HG03060 (cell line): ENCODE data around the gene ANKRD44.

Source experiments
- ATAC-seq: cut with Tn5 transposase; IDR thresholded peaks from one replicate; pipeline ENCODE4 v1.9.1; 2021; ENCODE audit warnings: low read depth, moderate number of reproducible peaks; ENCODE audit not compliant: unreplicated experiment

The ANKRD44 gene

GRCh38 chr2:196980001-196980400 lies 330.6 kb downstream of the ANKRD44 start:
- no peak for ATAC-seq

DNA sequence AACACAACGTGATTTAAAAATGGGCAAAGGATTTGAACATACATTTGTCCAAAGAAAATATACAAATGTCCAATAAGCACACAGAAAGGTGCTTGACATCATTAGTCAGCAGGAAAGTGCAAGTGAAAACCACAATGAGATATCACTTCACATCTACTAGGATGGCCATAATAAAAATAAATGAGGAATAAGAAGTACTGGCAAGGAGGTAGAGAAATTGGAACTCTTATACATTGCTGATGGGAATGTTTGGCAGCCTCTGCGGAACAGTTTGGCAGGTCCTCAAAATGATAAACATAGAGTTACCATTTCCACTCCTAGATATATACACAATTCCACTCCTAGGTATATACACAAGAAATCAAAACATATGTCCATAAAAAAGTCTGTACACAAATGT lies 333.1 kb downstream of the ANKRD44 start:
- no peak for ATAC-seq

DNA sequence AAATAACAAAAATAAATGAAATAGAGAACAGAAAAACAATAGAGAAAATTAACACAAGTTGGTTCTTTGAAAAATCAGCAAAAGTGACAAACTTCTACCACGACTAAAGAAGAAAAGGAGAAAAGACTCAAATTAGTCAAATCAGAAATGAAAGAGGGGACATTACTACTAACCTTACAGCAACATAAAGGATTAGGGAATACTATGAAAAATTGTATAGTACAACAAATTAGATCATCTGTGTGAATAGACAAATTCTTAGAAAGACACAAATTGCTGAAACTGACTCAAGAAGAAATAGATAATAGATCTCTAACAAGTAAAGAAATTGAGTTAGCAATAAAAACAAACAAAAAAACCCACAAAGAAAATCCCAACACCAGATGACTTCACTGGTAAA lies 335.6 kb downstream of the ANKRD44 start:
- ATAC-seq = no peak

DNA sequence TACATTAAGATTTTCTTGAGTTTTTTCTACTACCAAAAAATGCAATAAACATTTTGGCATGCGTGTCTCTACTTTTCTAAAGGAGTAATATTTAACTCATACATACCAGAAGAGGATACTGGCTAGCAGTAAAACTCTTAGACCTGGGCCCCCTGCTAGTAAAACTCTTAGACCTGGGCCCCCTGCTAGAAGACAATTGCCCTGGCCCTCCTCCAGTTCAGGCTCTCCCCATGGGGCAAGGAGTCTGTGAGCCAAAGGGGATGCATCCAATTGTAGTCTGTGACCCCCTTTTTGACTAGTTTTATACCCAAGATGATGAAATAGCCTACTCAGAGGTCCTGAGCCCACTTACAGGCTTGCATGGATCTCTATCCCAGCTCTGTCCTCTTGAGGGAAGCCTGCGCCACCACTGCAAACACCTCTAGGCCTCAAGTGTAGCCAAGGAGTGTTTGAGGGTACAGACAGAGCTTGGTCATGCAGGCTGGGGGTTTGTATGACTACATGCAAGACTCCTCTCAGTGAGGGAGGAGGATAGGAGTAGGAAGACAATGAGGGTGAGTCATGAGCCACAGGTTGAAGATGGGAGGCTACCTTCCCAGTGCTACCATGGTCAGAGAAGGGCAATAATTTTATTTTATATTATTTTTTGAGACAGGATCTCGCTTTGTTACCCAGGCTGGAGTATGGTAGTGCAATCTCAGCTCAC lies 338.9 kb downstream of the ANKRD44 start:
- ATAC-seq = no peak

DNA sequence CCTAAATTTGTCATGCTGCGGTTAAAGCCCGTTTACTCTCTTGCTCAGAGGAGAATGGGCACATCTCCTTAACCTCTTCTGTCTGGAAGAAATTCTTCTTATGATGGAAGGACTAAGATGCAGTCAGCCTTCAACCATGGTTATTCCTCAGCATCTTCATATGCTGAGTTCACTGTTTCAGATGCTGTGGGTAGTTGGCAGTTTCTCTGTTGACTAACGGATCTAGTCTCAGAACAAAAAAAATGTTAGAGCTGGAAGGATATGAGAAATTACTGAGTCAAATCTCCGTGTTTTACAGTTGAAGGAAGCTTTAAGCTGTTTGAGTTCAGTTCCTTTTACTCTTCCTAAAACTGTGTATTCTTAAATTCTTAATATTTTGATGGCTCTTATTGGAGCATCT lies 340.5 kb downstream of the ANKRD44 start:
- ATAC-seq = no peak

- no peak for ATAC-seq
Measured at GRCh38 chr2:196968516-196968915, 342.1 kb downstream of the ANKRD44 start.

DNA sequence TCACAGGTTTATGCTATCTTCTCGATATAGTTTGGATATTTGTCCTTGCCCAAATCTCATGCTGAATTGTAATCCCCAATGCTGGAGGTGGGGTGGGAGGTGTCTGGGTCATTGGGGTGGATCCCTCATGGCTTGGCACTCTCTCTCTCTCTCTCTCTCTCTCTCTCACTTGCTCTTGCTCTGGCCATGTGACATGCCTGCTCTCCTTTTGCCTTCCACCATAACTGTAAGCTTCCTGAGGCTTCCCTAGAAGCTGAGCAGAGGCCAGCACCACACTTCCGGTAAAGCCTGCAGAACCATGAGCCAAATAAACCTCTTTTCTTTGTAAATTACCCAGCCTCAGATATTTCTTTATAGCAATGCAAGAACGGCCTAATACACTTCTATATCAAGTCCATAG lies 342.8 kb downstream of the ANKRD44 start:
- ATAC-seq = no peak

DNA sequence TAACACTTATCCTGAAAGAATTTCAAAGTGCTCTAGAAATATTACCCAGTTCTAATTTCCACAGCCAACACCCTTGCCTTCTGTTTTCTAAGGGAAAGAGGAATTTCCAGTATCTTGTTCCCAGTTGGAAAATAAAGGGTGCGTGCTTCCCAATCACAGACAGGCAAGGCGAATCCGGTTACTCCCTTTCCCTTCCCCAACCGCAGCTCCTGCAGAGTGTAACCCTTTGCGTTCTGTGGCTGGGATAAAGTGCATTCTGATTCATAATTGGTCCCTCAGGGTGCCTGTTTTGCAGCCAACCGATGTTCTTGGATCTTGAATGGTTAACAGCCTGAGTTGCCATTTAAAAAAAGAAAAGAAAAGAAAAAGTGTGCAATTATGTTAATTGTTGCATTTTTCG lies 343.5 kb downstream of the ANKRD44 start:
- ATAC-seq = no peak

GRCh38 chr2:196966061-196966460 lies 344.5 kb downstream of the ANKRD44 start:
- no peak for ATAC-seq

DNA sequence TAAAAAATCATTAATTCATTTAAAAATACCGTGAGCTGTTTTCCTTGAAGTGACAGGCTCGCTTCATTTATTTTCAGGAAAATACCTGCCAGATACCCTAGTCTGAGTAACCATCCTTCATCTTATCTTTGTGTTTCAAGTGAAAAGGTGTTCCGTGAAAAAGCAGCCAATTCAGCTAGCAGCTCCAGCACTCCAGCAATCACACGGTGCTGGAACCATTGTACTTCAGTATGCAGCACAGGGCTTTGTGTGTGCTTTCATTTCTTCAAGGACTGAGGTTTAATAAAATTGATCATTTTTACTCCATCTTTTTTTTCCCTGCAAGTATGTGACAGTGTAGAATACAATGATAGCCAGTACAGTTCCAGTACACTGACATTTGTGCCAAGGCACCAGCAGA lies 344.9 kb downstream of the ANKRD44 start:
- ATAC-seq = no peak

DNA sequence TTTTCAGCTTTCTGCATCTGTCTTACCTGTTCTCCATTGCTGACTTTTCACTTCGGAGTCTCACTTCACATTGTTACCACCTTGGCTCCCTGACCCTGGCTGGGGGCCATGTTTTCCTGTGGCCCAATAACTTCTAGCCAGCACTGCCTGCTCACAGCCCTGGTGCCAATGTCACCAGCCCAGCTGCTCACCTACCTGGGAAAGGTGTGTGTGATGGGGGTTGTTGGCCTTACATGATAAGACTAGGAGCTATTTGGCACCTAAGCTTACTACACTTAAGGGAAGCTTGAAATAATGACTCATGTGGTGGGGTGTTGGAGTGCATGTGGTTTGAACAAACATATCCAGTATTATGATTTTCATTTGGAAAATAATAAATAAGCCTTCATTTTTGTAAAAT lies 346.6 kb downstream of the ANKRD44 start:
- no peak for ATAC-seq

DNA sequence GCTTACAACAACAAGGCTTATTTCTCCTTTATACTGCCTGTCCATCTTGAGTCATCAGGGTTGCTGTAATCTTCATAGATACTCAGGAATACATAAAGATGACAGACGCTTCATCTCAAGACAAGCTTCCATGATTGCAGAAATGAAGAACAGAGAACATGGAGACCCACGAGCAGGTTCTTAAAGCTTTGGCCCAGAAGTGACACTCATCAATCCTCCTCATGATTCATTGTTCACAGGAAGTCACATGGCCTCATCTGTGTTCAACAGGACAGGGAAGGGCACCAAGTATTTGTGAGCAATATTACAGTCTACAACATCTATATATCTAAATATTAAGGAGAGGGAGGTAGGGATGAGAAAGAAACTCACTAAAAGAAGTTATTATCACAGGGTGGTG lies 347.5 kb downstream of the ANKRD44 start:
- no peak for ATAC-seq

DNA sequence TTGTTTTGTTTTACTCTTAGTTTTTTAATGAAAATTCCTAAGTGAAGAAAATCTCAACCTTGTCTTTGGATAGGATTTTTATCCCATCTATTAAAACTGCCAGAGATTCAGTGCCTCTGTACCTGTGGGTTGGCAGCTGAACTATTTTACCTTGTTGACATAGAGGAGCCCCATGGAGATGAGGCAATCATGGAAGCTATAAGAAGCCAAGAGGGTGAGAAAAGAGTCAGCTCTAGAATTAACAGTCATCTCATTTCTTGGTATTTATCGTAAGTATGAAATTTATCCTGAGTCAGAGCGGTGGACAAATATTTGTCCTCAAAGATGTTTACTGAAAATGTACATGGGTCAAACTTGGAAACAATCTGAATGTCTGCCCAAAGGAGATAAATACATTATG lies 348.3 kb downstream of the ANKRD44 start:
- no peak for ATAC-seq

DNA sequence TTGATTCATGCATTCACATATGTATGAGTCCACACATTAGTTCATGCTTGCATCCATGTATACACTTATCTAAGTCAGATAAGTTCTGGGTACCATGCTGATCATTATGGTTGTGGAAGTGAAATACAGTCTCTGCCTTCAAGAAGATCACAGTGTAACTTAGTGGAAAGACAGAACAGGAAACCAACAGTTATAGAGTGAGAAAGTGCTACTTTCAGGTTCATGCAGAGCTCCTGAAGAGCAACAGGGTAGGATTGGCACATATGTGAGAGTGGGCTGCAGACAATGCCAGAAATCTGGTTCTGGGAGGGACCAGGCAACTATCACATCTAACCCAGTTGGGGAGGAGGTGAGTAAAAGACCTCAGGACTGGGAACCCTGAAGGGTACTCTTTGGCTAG lies 348.7 kb downstream of the ANKRD44 start:
- ATAC-seq = peak; percentile 83

DNA sequence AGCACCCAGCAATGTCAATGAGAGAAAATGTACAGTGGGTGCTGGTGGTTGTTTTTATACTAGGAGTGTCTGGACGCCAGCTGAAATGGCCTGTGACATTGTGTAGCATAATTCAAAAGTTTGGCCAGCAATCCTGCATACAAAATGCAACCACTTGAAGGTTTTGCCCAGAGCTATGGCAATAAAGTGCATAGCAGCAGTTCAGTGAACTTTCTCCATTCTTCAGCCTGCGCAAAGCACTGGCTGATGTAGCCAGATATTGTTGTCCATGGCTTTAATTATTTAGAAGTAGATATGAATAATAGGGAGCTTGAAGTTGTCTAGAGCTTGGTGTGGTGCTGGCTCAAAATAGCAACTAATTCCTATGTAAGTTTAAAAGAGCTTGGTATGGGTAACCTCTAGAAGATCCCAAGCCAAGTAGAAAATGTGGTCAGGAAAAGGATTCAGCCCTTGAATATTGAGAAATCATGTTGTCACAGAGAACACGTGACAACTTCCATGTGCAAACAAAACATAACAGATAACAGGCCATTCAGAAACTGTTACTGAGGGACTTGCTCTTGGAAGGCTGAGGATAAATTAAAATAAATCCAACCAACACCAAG lies 350.7 kb downstream of the ANKRD44 start:
- no peak for ATAC-seq

DNA sequence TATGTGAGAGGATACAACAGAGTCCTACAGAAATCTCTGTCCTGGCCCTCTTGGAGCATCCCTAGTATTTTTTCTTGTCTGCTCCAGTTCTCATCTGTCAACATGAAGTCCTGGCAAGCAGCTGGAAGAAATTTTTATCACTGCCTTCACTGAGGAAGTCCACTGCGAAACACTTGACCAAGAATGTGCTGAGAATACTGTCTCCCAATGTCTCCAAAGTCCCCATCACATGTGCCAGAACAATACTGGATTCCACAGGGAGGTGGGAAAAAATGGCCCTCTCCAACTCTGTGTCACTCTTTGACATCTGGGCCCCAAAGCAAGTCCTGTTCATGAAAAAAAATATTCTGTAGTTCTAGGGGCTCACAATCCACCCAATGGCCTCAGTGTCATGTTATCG lies 351.3 kb downstream of the ANKRD44 start:
- no peak for ATAC-seq

GRCh38 chr2:196957881-196958525 lies 352.6 kb downstream of the ANKRD44 start:
- no peak for ATAC-seq

GRCh38 chr2:196957442-196957841 lies 353.1 kb downstream of the ANKRD44 start:
- ATAC-seq = no peak

- no peak for ATAC-seq
Measured at GRCh38 chr2:196956069-196956468, 354.5 kb downstream of the ANKRD44 start.

GRCh38 chr2:196955036-196955435 lies 355.5 kb downstream of the ANKRD44 start:
- ATAC-seq = no peak

GRCh38 chr2:196954001-196954400 lies 356.6 kb downstream of the ANKRD44 start:
- no peak for ATAC-seq

GRCh38 chr2:196952936-196953335 lies 357.6 kb downstream of the ANKRD44 start:
- ATAC-seq = no peak
